Astrocyte (in vitro differentiated cells and primary cell): ENCODE measurements around the gene PPP2R5C.

Source experiments
- CTCF ChIP-seq: IDR thresholded peaks from 2 replicates; pipeline ENCODE4 v1.5.1; 2011; ENCODE audit warnings: low read depth, mild to moderate bottlenecking, inconsistent platforms, low read length, moderate library complexity; ENCODE audit not compliant: insufficient read depth
- EZH2 ChIP-seq: IDR thresholded peaks from 2 replicates; pipeline ENCODE4 v1.6.1; 2012; ENCODE audit warnings: mild to moderate bottlenecking, low read length, inconsistent platforms; ENCODE audit not compliant: insufficient read depth

GRCh38 chr14:101909371-101910096, 148.0 kb downstream of the PPP2R5C start:
- no peak for TF ChIP-seq CTCF
- TF ChIP-seq EZH2, result no peak
